ENCODE measurements around the gene FLOT2. TPM values are rescaled to one million over a fixed set of nuclear protein-coding genes. Genes with fewer than 3 reads are reported as not detected.
"Not testable (repeated sequence)": the region's sequence is repeated elsewhere in the genome, so short reads cannot be mapped to it uniquely, and the experiment has no call there.

The FLOT2 gene
- total RNA-seq, 2 donors from 2014 or later: 89.9 to 107 TPM

DNA sequence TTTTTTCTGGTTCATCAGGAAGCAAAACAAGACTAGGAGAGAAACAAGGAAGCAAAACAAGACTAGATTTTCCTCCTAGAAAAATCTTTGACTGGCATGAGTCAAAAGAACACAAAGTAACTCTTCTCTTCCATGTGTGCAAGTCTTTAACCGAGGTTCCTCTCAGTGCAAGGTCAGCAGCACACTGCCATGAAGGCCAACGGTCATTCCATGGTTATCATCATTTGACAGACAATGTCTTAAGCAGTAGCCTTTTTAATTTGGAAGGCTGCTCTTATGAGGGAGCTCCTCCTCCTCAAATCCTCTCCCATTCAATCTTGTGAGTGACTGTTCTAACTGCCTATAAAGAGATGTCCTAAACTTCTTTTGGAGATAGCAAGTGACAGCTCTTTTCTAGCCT, 20.8 kb upstream of the FLOT2 start:
- DNase-seq (no peak), ATAC-seq (no peak)
- intact Hi-C loops (cut with DNase I): loop anchor here in 1 of 2 donors (5.0 kb wide), 1 partner anchor 156 kb away; no protein-coding TSS in a partner anchor

- ATAC-seq (no peak), DNase-seq (no peak)
- intact Hi-C loops (cut with DNase I): loop anchor here in 1 of 2 donors (5.0 kb wide), 1 partner anchor 155 kb away; no protein-coding TSS in a partner anchor
Observed at GRCh38 chr17:28917465-28917864, 19.9 kb upstream of the FLOT2 start.

DNA sequence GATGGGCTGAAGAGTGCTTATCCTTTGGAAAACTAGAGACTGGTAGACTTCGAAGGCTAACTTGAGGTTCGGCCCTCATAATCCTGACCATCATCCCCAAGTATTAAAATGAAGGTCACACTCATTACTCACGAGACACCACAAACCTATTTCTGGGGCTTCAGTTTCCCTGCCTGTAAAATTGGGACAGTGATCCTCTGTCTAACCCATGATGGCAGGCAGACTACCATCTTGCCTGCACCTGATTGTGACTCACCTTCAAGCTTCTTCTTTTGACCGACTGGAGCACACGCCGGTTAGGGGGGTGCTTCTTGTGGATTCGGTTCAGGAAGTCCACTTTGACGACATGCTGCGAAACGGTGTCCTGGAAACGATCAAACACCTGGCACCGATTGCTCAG, 19.5 kb upstream of the FLOT2 start:
- intact Hi-C loops (cut with DNase I): loop anchor here in 1 of 2 donors (5.0 kb wide), 1 partner anchor 155 kb away; no protein-coding TSS in a partner anchor
- no peak for DNase-seq
- ATAC-seq: no peak

GRCh38 chr17:28916302-28916934, 18.9 kb upstream of the FLOT2 start:
- peak; percentile 63 to 71 for ATAC-seq
- intact Hi-C loops (cut with DNase I): loop anchor here in 1 of 2 donors (5.0 kb wide), 1 partner anchor 154 kb away; no protein-coding TSS in a partner anchor
- no peak for DNase-seq

DNA sequence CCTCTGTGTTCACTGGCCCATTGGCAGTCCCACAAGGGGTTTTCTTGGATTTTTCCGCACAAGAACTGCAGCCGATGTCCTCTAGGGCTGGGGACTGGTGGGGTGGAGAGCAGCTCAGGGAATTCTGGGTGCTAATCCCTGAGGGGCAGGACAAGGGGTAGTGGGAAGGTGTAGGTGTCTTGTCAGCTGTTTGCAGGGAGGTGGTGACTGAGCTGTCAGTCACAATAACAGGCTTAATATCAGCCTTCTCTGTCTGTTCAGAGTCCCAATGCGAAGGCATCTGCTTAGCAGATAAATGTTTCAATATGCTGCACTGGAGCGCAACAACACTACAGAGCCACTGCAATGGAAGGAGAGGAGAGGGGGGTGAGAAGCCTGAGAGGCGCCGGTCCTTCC, 15.4 kb upstream of the FLOT2 start:
- intact Hi-C loops (cut with DNase I): no loop called here
- ATAC-seq: no peak

GRCh38 chr17:28912281-28912937, 14.9 kb upstream of the FLOT2 start:
- DNase-seq (no peak), ATAC-seq (no peak)

More for the DNA sequence above, 15.4 kb upstream of the FLOT2 start:
- DNase-seq: no peak

DNA sequence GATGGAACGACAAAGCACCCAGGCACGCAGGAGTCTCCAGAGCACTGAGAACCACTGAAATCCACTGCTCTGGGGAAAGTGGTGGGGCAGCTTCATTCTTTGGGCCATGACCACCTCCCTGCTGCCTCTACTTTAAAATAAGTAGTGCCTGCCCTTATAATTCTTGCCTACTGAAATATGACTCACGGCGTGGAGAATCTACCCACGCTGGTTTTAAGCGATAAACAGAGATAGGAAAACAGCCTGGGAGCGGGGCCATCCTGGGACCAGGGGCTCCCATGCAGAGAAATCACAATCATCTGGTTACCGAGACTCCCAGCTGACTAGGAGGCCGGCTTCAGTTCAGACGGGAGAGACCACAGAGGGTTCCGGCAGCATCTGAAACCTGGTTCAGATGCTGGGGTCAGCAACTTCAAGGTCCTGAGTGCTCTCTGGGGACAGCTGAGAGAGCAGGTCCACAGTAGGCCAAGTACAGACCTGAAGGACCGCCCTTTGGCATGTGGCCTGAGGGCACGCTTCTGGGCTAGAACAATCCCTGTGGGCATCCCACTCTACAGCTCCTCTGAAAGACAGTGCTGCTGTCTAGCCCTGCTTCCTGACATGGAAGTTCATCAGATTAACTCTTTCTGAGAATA, 14.0 kb upstream of the FLOT2 start:
- DNase-seq: no peak
- intact Hi-C loops (cut with DNase I): no loop called here
- no peak for ATAC-seq

More at GRCh38 chr17:28912281-28912937, 14.9 kb upstream of the FLOT2 start:
- intact Hi-C loops (cut with DNase I): no loop called here

DNA sequence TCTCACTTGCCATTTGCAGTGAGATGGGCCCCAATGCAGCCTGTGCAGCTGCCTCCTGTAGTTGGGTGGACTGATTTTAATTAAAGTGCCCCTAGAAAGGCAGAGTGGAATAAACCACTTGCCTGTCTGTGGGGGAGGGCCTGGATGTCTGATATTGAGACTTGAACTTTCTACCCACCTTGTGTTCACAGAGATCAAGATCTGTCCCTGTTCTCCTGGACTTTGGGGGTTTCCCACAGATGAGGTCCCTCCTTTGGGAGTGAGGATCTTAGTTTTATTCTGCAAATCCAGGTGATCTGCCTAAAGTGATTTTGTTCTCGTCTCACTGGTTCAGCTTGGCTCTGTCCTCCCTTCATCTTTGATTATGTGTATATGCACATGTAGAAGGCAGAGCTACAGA, 13.0 kb upstream of the FLOT2 start:
- intact Hi-C loops (cut with DNase I): no loop called here
- no peak for DNase-seq
- no peak for ATAC-seq

DNA sequence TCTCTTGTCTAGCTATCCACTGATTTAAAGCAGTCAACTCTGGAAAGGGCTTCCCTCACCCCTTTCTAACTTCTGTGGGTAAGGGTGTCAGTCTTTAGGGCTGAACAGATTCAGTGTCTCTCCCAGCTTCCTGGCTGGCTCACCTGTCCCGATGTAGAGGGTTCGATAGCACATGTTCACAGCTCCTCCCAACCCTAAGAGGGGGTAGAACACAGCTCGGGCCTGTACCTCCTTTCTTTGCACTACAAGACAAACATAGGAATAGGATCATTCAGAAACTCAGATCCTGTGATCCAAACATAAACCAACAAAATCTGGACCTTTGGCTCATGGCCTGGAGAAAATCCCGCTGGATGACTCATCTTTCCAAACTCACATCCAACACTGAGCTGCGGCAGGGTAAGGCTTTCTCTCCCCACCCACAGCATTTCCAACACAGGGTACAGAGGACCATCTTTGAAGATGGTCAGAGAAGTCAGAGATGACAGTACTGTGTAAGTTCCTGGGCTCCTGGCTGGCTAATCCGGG, 11.2 kb upstream of the FLOT2 start:
- intact Hi-C loops (cut with DNase I): loop anchor here in 1 of 2 donors (10.0 kb wide), 1 partner anchor 144 kb away; no protein-coding TSS in a partner anchor
- peak; percentile 49 for DNase-seq
- peak; percentile 44 to 71 for ATAC-seq

- DNase-seq (no peak), ATAC-seq (peak in 1 of 2 donors; percentile 8)
- intact Hi-C loops (cut with DNase I): loop anchor here in 1 of 2 donors (10.0 kb wide), 1 partner anchor 143 kb away; no protein-coding TSS in a partner anchor
Observed at GRCh38 chr17:28907709-28908475, 10.4 kb upstream of the FLOT2 start.

DNA sequence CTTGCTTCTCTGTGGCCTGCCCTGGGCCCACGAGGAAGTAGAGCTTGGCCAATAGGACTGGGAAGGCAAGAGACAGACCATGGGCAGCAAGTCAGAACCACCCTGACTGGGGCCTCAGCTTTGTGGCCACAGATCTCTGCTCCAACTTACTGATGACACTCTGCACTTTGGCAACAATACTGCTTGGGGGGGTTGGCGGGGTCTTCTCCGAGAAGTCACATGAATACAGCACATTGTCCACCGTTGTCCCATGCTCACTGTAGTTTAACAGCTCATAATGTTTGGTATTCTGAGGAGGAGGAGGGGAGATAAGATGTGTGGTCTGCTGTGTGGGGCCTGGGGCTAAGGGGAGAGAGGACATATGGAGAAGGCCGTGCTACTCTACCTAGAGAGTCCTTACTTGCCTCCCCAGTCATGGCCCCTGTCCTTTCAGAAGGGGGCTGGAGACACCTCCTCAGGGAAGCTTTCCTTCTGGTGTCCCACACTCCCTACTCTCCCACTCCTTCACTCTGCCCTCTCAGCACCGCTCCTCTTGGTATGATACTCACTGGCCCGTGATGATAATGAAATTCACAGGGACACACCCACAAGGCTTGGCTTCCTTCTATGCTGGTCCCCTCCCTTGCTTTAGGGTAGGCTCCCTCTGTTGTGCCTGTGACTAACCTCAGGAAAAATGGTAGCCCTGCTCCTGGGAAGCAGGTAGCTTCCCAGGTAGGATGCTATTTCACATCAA, 9.3 kb upstream of the FLOT2 start:
- intact Hi-C loops (cut with DNase I): loop anchor here in 1 of 2 donors (10.0 kb wide), 1 partner anchor 142 kb away; no protein-coding TSS in a partner anchor
- no peak for DNase-seq
- ATAC-seq: no peak

GRCh38 chr17:28906276-28906675, 8.7 kb upstream of the FLOT2 start:
- no peak for ATAC-seq
- no peak for DNase-seq
- intact Hi-C loops (cut with DNase I): loop anchor here in 1 of 2 donors (10.0 kb wide), 1 partner anchor 141 kb away; no protein-coding TSS in a partner anchor

DNA sequence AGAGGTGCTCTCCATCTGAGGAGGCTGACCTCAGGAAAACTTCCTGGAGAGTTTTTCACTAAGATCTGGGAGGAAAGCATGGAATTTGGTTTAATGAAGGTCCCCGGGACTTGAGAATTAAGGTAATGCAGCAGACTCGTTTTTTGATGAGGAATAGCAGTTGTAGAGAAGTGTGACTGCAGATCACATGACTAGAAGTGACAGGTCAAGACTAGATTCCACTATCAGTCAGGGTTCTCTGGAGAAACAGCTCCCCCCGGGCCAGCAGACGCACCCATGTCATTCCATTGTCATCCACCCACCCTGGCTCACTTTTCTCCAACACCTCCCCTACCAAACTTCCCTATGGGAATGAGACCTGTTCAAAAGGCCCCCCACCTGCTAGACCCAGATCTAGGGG, 7.3 kb upstream of the FLOT2 start:
- DNase-seq: no peak
- intact Hi-C loops (cut with DNase I): loop anchor here (5.0 to 10.0 kb wide), 2 partner anchors 48 to 140 kb away; partner anchors contain the start of gene PHF12 (in 1 of the 2)
- no peak for ATAC-seq

GRCh38 chr17:28903546-28903841, 6.0 kb upstream of the FLOT2 start:
- intact Hi-C loops (cut with DNase I): loop anchor here (5.0 to 10.0 kb wide), 2 partner anchors 49 to 139 kb away; partner anchors contain the start of gene PHF12 (in 1 of the 2)
- DNase-seq, ATAC-seq: not testable (repeated sequence)

DNA sequence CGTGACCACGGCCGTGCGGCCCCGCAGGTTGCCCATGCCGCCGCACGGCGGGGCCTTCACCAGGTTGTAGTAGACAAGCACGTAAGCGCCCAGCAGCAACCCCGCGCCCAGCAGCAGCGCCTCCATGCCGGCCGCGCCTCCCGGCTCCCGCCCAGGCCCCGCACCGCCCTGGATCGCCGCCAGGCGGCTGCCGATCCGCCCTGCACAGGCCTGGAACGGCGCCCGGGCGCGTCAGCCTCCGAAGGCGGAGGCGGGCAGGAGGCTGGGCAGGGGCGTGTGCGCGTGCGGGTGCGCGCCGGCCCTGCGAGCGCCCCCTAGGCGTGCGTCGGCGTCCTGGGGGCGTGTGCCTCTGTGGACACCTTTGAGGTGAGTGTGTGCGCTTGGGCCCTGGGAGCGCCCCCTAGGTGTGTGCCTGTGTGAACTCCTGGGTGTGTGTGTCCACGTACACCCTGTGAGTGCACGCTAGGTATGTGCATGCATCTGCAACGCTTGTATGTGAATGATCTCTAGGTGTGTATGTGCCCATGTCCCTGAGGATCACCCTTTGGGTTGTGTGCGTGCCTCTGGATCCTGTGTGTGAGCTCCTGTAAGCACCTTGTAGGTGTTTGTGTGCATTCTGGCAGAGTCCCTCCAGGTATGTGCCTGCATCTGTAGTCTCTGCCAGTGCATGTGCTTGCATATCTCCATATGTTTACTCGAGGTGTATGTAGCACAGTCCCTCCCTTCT, 5.4 kb upstream of the FLOT2 start, which contains the start of gene DHRS13:
TSS of gene DHRS13 (minus strand) at position 261 of the 727 bp plus-strand sequence. CDS start at position 126, 135 bp downstream.
- peak; percentile 94 to 95 for ATAC-seq
- peak; percentile 91 for DNase-seq
- intact Hi-C loops (cut with DNase I): loop anchor here (5.0 to 10.0 kb wide), 2 partner anchors 49 to 138 kb away; partner anchors contain the start of gene PHF12 (in 1 of the 2)

- ATAC-seq (peak; percentile 55 to 65), DNase-seq (peak; percentile 58)
- intact Hi-C loops (cut with DNase I): loop anchor here (5.0 to 10.0 kb wide), 2 partner anchors 50 to 137 kb away; partner anchors contain the start of gene PHF12 (in 1 of the 2)
Observed at GRCh38 chr17:28901866-28902818, 4.6 kb upstream of the FLOT2 start.

Data from left cardiac atrium (tissue), 4 donors.